NCI-H526 treated with DMSO at 0.1 percent for 48 hours (cell line): ENCODE results near the gene TM9SF4.

ENCODE experiments used
- DNase-seq: peaks from one replicate; lab custom pipeline; 2025; lab: John Stamatoyannopoulos, UW

TM9SF4 gene, protein sequence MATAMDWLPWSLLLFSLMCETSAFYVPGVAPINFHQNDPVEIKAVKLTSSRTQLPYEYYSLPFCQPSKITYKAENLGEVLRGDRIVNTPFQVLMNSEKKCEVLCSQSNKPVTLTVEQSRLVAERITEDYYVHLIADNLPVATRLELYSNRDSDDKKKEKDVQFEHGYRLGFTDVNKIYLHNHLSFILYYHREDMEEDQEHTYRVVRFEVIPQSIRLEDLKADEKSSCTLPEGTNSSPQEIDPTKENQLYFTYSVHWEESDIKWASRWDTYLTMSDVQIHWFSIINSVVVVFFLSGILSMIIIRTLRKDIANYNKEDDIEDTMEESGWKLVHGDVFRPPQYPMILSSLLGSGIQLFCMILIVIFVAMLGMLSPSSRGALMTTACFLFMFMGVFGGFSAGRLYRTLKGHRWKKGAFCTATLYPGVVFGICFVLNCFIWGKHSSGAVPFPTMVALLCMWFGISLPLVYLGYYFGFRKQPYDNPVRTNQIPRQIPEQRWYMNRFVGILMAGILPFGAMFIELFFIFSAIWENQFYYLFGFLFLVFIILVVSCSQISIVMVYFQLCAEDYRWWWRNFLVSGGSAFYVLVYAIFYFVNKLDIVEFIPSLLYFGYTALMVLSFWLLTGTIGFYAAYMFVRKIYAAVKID

GRCh38 chr20:32109392-32110172 lies at the start of gene TM9SF4:
Gene TM9SF4 (plus strand): TSS chr20:32109714. CDS start chr20:32109741, 27 bp downstream.
- peak; percentile 97 for DNase-seq

GRCh38 chr20:32062776-32063170 lies 46.7 kb upstream of the TM9SF4 start:
- no peak for DNase-seq

- no peak for DNase-seq
Measured at GRCh38 chr20:32063695-32064094, 45.8 kb upstream of the TM9SF4 start.

DNA sequence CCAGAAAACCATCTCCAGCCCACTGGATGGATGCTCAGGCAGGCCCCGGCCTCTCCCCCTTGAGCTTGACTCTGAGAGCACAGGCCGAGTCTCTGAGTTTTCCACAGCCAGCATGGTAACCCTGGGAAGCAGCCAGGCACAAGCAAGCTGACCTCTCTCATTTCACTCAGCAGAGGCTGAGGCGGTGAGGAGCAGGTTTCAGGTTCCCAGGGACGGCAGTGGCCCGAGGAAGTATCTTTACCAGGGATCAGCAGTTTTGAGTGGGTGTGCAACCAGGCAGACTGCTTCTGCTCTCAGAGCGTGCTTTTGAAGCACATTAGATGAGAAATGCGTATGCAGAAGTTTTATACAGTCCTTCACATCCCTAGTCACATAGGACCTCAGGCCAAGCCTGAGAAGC lies 44.8 kb upstream of the TM9SF4 start:
- DNase-seq = no peak

DNA sequence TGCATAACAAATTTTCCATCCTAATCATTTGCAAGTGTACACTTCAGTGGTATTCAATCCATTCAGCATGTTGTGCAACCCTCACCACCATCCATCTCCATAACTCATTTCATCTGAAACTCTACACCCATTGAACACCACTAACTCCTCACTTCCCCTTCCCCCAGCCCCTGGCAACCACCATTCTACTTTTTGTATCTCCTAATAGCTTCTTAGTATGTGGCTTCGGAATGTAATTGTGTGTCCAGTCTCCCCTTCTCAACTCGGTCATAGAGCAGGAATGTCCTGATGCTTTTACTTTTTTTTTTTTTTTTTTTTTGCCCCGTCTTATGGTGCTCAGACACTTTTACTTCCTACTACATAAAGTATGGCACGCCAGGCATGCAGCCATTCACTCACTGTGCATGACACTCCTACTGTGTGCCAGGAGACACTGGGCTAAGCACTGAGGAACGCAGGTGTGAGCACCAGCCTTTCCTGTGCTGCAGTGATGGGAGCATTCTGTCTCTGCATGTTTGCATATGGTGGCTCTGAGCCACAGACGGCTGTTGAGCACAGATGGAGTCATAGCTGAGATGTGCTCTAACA lies 42.2 kb upstream of the TM9SF4 start:
- peak; percentile 96 for DNase-seq

- DNase-seq = no peak
Measured at GRCh38 chr20:32068174-32068573, 41.3 kb upstream of the TM9SF4 start.

DNA sequence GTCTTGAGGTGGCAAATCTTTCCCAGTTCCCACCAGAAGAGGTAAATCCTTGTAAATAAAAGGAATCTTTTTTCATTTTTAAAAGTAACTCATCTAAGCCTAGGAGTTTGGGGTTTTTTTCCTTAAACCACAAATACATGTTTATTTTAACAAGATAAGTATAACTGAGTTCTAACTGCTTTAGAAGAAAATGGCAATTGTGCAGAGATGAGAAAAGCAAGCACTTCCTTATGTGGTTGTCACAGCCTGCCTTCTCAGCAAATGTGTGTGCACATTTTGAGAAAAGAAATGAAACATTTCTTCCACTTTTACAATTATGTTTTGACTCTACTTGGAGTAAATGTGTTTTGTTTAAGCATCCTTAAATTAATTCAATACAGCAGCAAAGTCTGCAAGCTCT lies 39.8 kb upstream of the TM9SF4 start:
- DNase-seq = no peak

GRCh38 chr20:32070282-32070681 lies 39.2 kb upstream of the TM9SF4 start:
- DNase-seq = no peak

DNA sequence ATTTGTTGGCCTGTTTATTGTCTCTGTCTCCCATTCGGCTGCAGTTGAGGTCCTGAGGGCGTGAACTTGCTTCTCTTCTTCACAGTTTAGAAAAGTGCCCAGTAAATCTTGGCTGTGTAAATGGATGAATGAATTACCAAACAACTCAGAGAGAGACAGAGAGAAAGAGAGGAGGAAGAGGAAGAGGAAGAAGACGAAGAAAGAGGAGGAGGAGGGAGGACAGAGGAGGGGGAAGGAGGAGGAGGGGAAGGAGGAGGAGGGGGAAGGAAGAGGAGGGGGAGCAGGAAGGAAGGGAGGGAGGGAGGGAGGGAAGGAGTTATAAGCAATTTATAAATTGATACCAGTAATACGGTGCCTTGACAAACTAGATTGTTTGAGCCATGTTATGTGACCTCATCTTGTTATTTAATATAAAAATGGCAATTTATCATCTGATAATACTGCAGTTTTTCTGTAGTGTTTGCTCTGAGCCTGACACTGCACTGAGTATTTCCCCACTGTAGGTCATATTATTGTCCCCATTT lies 38.8 kb upstream of the TM9SF4 start:
- DNase-seq = no peak

- DNase-seq = no peak
Measured at GRCh38 chr20:32071395-32072167, 37.9 kb upstream of the TM9SF4 start.

GRCh38 chr20:32072168-32072750 lies 37.3 kb upstream of the TM9SF4 start:
- no peak for DNase-seq

GRCh38 chr20:32075534-32075933 lies 34.0 kb upstream of the TM9SF4 start:
- DNase-seq = no peak

- no peak for DNase-seq
Measured at GRCh38 chr20:32077190-32077589, 32.3 kb upstream of the TM9SF4 start.

- no peak for DNase-seq
Measured at GRCh38 chr20:32078322-32078721, 31.2 kb upstream of the TM9SF4 start.

GRCh38 chr20:32078791-32079190 lies 30.7 kb upstream of the TM9SF4 start:
- DNase-seq = no peak

- DNase-seq = no peak
Measured at GRCh38 chr20:32079655-32080109, 29.8 kb upstream of the TM9SF4 start.

DNA sequence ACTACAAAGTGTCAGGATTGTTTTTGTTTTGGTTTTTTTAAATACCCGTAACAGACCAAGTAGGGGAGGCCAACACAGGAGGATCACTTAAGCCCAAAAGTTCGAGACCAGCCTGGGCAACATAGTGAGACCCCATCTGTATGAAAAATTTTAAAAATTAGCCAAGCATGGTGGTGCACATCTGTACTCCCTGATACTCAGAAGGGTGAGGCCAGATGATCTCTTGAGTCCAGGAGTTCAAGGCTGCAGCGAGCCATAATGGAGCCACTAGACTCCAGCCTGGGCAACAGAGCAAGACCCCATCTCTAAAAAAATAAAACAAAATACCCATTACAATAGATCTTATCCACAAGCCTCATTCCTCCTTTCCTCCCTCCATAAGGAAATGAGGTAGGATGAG lies 28.7 kb upstream of the TM9SF4 start:
- no peak for DNase-seq

DNA sequence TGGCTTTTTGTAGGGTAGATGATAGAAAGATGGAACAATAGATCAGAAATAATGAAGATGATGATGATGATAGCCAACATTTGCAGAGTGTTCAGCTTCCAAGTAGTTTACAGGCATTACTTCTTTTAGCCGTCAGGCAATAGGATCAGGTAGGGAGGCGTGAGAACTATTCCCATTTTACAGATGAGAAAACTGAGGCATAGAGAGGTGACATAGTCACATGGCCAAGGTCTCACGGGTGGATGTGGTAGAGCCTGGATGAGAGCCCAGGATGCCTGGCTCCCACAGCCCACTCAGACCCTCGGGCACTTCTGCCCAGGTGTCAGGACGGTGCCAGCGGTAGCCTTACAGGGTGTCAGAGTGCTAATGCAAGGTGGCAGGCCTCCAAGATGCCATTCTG lies 26.0 kb upstream of the TM9SF4 start:
- DNase-seq = no peak

DNA sequence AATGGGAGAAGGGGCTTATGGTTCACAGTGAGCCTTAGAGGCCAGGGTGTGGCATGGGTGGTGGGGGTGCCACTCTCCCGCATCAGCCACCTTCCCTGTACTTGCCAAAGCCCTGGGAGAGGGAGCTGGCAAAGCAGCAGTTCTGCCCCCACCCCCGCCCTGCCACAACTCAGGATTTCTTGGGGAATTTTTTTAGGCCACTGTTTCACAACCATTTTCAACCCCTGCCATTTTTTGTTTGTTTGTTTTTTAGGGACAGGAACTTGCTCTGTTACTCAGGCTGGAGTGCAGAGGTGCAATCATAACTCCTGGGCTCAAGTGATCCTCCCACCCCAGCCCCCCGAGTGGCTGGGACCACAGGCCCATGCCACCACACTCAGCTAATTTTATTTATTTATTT lies 22.4 kb upstream of the TM9SF4 start:
- DNase-seq = no peak

- DNase-seq = no peak
Measured at GRCh38 chr20:32088759-32089158, 20.8 kb upstream of the TM9SF4 start.
